Activated CD4-positive, alpha-beta T cell treated with anti-CD3 and anti-CD28 coated beads, Interleukin-2, amount 50 U/mL, for 24 hours (primary cell): ENCODE data around the gene MINDY4.

Experiments used
- DNase-seq, 2 donors: peaks; one replicate each; pipeline ENCODE4 v3.0.0-alpha.2; 2020; ENCODE audit warnings: low read depth in 1 of 2, low spot score in 1 of 2

The MINDY4 gene

DNA sequence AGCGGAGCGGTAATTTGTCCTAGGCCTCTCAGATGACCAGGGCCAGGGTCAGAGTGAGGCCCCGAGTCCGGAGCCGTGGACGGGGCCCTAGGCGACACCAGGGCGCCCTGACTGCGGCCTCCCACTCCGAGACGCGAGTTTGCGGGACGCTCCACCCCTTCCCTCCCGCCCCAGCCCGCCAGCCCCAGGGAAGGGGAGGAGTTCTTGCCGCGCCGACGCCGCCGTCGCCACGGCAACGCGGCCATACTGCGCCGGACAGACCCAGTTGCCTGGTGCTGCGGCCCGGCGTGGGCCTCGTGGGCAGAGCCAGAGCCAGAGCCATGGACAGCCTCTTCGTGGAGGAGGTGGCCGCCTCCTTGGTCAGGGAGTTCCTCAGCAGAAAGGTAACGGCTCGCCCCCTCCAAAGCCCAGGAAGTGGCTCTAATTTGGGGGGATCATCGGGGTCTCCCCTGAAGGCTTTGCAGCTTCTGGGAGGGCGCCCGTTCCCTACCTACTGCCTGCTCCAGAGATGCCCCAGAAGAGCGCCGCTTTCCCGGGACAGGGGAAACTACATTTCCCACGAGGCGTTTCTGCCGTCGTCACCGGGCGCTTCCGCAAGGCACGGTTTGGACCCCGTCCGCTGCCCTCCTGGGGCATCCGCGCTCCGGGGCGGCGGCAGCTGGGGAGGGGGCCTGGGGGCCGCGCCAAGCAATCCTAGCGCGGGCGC lies at the start of gene MINDY4:
Gene MINDY4 (plus strand): TSS at position 244 of the 706 bp plus-strand sequence. CDS start 77 bp downstream, at position 321.
- DNase-seq, result peak; percentile 41 to 55

DNA sequence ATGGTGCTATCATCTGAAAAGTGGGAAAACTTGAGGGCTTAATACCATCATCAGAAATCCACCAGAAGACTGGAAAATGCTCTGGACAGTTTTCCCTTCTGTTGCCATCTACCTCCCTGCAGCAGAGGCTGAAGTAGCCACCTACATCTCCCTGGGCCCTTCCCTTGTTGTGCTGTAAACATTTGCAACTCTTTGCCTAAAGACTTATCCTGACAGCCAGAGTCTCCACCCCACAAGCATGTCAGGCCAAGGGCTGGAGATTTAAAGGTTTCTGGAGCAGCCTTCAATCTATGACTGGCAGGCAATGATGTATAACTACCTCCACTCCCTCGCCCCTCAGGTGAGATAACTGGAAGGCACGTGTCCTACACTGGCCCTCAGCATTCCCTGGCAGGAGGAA lies 49.0 kb upstream of the MINDY4 start:
- DNase-seq, result no peak

DNA sequence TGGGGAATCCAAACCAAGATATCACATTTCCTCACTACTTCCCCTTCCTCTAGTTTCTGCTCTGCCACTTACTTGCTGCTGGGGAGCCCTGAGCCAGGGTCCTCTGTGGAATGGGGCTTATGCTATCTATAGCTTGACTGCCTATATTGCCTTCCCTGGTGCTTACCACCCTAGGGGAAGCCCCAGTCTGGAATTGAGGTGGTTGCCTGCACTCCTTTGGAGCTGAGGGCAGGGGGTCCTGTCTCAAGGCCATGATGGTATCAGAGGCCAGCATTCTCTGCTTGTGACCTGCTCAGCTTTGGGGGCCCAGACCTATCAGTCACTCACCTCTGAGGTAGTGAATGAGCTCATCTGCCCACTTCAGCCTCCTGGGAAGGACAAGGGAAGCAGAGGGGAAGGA lies 48.5 kb upstream of the MINDY4 start:
- no peak for DNase-seq

DNA sequence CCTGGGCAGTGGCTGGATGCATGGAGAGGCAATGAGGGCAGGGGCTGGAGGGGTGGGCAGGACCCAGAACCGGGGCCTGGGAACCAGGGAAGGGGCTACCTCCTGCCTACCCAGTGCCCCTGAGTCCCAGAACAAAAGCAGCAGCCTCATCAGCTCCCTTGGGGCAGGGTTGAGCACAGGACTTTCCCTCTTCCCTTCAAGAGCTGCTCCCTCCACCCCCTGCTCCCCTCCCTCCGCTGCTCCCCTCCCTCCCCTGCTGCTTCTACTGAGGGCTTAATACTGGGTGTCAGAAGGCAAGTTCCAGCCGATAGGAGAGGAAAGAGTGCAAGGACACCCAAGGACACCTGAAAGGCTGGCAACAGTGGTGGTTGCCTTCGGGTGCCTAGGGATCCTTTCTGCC lies 47.4 kb upstream of the MINDY4 start:
- no peak for DNase-seq

DNA sequence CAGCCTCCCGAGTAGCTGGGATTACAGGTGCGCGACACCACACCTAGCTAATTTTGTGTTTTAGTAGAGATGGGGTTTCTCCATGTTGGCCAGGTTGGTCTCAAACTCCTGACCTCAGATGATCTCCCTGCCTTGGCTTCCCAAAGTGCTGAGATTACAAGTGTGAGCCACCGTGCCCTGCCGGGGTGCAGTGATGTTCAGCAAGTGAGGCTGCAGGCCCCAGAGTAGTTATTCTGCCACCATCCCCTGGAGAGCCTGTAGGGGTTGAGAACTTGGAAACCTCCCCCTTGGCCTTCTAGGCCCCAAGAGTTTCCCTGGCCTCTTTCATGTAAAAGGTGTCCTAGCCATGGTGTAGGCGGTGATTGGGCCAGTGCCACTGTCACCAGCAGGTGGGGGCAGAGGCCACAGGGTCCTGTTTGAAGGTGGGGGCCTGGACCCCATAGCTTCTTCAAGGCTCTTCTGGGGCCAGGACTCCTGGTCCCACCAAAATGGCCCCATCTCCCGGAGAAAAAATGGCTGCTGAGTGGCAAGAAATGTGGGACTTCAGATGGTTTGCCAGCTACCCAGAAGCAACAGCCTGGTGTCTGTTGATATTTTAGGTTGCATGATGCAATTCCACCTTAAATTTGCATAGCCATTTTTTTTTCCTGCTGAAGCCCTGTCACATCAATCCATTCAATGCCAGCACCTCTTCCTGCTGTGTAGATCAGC lies 44.8 kb upstream of the MINDY4 start:
- no peak for DNase-seq

DNA sequence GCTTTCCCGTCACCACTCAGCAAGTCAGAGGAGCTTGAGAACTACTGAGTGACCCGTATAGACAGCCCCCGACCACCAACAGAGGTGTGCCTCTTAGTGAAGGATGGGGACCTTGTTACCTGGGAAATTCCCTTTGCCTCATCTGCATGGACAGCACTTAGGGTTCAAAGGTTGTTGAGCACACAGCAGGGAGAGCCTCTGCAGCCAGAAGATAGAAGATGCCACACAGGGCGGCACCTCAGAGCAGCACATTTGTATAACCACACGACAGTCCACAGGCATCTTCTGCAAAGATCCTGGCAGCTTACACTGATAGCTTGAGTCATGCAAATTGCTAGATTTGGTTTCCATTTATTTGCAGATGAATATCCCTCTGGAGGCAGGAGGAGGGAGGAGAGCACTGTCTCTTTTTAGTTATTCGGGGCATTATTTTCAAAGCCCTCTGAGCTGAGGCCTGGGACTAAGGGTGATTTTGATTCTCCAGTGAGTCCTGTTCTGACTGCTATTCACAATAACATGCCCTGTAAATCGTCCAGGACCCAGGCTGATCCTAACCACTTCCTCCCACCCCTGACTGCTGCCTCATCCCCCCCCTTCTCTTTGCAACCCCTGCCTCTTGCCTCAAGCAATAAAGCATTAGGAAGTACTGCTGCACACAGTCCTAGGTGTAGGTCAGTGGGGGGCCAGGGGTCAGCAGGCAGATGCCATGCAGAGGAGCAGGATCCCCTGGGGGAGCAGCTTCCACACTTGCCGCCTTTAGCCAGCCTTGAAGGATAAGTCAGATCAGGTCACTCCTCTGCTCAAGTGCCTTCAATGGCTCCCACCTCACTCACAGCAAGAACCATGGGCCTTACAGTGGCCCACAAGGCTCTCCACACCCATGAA lies 43.9 kb upstream of the MINDY4 start:
- DNase-seq, result no peak

DNA sequence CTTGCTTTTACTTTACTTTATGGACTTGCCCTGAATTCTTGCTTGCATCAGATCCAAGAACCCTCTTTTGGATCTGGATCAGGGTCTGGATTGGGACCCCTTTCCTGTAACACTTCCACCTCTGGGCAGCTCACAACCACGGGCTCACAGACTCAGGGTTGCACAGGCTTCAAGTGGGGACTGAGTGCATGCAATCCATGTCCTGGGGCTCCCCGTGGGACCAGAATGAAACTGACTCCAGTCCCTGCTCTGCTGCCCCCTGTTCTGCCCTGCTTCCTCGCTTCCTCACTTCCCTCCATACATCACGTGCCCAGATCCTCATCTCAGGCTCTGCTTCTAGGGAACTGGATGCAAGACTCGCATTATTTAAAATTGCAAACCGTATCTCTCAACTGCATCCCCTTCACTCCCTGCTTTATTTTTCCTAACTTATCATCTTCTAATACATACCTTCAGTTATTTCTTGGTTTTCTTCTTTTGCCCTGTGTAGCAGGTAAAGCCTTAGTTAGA lies 42.6 kb upstream of the MINDY4 start:
- DNase-seq, result no peak

DNA sequence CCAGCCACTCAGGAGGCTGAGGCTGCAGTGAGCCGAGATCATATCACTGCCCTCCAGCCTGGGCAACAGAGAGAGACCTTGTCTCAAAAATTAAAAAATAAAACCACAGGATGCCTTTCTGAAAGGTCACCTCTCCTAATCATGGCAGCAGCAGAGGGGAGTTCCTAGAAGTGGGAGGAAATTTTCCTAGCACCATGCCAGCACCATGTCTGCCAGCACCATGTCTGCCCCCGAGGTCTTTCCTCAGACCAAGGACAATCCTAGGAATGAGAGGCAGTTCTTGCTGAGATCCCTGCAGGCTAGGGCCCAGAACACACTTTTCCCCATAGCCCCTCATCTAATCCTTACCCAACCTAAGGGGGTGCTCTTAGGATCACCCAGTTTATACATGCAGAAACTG lies 41.6 kb upstream of the MINDY4 start:
- no peak for DNase-seq

DNA sequence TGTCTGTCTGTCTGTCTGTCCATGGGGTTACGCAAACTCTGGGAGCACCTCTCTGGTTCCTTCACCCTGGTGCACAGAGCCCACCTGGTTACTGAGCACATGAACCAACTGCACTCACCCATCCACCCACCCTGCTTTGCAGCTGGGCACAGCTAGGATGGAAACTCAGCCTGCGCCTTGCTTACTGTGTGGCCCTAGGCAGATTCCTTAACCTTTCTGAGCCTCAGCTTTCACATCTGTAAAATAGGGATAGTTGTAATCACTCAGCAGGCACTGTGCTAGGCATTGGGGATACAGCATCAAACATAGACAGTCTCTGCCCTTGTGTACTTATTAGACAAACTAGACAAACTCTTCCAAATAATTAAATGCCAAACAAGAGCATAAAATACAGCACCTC lies 41.1 kb upstream of the MINDY4 start:
- no peak for DNase-seq

DNA sequence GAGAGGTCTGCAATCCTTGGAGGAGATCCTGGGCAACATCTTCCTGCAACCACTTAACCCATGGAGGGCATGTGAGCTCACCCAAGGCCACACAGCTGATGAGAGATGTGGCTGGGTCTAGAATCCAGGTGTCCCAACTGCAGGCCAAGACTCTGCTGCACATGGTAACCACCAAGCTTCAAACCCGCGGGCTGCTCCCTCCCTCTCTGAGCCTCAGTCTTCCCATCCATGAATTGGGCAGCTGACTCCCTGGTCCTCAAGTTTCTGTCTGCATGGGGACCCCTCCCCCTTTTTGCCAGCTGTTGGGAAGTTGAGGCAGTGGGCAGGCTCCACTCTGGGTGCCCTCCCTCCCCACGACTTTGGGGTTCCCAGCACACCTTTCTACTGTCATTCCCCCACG lies 40.2 kb upstream of the MINDY4 start:
- DNase-seq, result no peak

DNA sequence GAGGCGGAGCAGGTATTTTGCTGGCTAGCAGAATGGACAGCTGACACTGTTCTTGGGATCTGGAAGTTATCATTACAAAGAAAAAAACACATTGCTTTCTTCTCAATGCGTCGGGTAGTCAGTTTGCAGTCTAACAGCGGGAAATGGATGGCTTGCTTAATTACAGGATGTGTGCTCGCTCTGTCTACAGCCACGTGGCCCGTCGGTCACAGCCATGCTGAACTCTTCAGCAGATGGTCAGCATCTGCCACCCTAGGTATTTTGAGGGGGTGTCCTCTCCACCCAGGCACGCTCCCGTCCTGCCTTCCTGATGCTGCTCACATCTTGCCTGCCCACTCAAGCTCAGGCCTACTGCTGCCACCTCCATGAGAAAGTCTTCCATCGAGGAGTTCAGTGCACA lies 39.6 kb upstream of the MINDY4 start:
- no peak for DNase-seq

DNA sequence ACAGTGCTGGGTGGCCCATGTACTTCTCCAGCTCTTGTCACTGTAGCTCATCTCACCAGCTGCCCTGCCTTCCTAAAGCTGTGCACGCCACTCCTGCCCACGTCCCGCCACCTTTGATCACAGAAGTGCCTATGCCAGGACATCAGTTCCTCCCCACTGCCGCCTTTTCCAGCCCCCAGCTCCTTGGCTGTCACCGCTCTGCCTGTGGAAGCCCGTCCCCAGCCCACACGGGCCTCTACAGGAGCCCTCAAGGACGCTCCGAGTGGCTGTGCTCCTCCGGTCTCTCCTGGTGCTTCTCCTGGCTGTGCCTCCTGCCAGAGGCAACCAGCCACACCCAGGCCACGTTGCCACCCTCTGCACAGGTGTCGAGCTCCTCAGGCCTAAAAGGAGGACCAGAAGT lies 38.6 kb upstream of the MINDY4 start:
- no peak for DNase-seq

DNA sequence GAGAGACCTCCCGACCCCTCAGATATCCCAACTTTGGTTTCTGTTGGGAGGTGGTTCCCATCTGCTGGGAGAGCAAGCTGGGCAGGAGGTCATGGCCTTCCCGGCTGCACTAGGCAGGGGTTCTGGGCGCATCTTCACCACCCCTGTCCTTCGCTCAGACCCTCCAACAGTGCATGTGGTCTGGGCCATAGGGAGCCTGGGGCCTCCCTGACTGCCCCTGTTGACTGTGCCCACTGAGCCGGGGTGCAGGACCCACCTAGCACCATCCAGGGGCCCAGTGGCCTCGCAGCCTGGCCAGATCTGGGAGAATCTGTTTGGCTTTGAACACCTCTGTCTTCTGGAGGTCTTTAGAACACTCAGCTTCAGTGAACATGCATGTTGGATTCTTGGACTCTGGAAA lies 38.0 kb upstream of the MINDY4 start:
- no peak for DNase-seq

DNA sequence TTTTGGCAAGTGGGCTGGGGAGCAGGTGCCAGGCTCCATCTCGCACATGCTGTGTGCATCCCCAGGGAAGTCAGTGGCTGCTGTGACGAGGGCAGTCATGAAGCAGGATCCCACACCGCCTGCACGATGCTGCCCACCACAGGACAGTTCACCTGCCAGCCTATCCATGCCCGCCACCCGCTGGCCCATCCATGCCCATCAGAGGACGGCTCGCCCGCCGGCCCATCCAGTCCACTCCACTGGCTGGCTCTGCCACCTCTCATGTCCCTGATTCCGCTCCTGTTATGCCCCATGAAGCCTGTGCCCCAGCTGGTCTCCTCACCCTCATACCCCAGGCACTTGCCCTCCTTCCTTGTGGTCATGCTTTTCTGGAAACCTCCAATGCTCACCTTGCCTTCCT lies 37.5 kb upstream of the MINDY4 start:
- DNase-seq, result no peak

DNA sequence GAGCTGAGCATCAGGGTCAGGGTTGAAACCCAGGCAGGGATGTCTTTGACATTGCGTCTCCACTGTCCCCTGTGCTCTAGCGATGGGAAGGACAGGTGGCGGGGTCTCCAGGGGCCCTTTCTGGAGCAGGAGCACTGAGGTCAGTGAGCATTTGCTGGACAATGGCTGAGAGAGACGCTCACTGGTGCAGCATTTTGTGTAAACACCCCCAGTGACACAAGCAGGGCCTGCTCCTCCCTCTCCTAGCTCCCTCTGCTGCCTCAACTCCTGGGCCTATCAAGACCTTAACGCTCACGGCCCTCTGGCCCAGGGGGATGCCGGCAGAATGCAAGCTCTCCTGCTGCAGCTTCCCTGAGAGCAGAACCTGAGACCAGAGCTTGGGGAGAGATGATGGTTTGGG lies 36.7 kb upstream of the MINDY4 start:
- no peak for DNase-seq

DNA sequence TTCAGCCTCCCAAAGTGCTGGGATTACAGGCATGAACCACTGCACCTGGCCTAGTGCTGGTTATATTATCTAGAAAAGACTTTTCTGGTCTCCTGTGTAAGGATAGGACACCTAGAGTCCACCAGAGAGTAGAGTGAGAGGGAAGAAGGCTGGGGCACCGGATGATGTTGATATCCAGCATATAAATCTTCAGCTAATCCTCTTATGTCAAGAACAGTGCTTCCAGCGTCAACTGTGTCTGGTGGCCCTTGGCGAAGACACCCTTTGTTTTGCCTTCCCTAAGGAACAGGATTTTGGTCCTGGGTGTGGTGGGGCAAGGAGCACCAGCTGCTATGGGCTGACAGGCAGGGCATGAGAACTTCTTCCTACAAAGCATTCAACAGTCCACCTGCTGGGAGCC lies 35.6 kb upstream of the MINDY4 start:
- no peak for DNase-seq

DNA sequence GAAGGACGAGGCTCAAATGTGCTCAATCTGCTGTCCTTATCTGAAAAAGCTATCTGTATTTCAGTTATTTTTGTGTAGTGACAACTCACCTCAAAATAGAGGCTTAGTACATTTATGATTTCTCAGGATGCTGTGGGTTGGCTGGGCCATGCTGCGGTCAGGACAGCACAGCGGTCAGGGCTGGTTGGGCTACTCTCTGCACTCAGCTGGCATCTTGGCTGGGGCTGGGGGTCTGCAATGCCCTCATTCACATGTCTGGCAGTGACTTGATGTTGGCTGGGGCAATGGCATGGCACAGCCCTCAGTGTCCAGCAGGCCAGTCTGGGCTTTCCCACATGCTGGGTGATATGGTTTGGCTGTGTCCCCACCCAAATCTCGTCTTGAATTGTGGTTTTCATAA lies 34.9 kb upstream of the MINDY4 start:
- DNase-seq, result no peak

DNA sequence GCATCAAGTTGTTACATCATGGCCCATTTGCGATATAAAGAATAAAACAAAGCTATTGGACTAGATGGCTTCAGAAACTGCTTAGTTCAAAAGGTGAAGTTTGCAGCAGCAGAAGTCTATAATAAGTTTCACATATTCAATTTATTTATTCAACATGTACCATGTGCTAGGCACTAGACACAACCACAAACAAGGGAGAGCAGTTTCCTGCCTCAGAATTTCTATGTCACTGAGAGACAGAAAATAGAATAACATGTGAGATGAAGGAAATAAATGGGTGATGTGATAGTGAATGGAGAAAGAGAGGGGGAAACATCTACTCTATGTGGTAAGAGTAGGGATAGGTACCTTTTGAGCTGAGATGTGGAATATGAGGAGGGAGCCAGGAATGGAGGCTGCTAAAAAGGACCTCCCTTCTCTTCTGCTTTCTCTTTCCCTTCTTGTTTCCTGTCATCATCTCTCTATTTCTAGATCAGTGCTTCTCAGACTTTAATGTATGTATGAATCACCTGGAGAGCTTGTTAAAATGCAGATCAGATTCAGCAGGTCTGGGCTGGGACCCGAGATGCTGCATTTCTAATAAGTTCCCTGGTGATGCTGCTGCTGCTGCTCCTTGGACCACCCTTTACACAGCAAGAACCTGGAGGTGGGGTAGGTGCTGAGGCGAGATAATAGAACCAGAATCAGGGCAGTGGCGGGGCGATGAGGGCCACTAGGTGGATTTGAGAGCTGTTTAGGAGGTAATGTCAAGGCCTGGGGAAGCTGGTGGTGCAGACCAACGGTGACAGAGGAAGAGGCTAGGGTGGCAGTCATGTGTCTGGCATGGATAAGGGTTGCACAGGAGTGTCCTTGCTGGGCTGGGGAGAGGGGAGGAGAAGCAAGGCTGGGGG lies 32.9 kb upstream of the MINDY4 start:
- DNase-seq, result no peak

DNA sequence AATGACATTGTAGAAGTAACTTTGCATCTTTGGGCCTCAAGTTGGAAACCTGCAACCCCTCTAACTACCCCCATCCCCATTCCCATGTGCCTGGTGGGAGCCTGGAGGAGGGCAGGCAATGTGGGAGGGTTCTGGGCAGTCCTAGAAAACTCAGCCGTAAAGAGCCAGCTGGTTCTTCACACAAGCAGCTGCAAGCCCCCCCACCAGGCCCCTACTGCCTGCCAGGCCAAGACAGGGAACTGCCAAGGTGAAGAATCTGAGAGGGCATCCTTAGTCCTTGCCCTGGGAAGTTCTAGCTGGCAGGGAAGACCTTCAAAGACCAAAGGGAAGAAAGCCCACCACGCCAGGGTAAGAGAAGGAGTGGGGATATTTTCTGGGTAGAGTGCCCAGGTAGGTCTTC lies 31.5 kb upstream of the MINDY4 start:
- DNase-seq, result no peak

DNA sequence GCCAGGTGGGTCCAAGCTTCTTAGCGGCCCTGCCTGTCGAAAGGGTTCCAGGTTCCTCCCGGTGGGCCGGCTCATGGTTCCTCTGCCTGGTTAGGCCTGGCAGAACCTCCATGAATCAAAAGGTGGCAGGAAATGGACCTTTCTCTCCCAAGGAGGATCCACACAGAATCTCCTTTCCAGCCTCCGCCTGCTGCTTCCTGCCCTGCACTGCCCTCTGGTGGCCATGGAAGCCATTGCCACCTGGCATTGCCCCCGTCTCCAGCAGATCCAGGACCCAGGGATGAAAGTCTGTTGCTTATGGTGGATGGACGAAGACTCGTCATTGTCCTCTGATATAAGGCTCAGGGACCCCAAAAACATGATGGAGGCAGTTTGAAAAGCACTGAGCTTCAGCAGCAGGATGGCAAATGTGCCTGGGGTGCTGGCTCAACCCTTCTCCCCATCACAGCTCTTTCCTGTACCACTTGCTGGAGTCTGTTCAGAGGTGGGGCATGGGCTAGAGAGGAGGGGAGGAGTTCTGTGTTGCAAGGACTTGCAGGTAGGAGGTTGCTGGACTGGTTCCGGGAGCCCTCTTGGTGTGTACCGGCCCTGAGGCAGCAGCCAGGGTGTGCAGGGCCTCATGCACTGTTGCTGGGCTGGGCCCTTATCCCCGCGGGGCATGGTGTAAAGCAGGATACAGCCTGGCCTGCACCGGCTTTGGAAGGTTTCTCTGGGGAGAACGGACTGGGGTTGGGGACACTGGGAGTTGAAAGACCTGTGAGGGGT lies 30.6 kb upstream of the MINDY4 start:
- peak; percentile 54 to 63 for DNase-seq
